PC-9 (cell line): Measurements from ENCODE around the gene TTI1. TPM values are rescaled to one million over a fixed set of nuclear protein-coding genes. Genes with fewer than 3 reads are reported as not detected.

Experiments
- BruUV-seq: library from RNA; stranded (reverse); fragments of 400-500 nt; replicated peaks from 2 replicates; lab custom pipeline; 2021; lab: Mats Ljungman, UMichigan
- CTCF ChIA-PET: fragments of 300-600 bp; sonication (Branson Sonifier 250); formaldehyde crosslinking; loops from one replicate; lab custom pipeline; 2022; ENCODE audit warnings: antibody characterized with exemption; lab: Charles Lee
- POLR2A ChIA-PET: fragments of 300-600 bp; sonication (Branson Sonifier 250); formaldehyde crosslinking; loops from one replicate; lab custom pipeline; 2022; ENCODE audit warnings: antibody characterized with exemption; ENCODE audit not compliant: unreplicated experiment; lab: Charles Lee
- DNase-seq, 2 experiments: peaks; one replicate each; pipeline versions ENCODE4 v3.0.0 to v3.0.0-alpha.2; 2015 to 2022; ENCODE audit warnings: mixed read lengths in 1 of 2
- H2AFZ ChIP-seq: fragments of 200-600 bp; sonication (generic); 2 replicates; pipeline ENCODE4 v1.8.1; 2017; ENCODE audit warnings: antibody characterized with exemption
- H3F3A ChIP-seq: fragments of 200-600 bp; sonication (generic); 2 replicates; pipeline ENCODE4 v1.8.1; 2017; ENCODE audit warnings: antibody characterized with exemption, mild to moderate bottlenecking, low read depth; ENCODE audit not compliant: insufficient read depth
- H3K27ac ChIP-seq: fragments of 200-600 bp; sonication (generic); 2 replicates; pipeline ENCODE4 v1.6.1; 2016; ENCODE audit warnings: mixed run types
- H3K27me3 ChIP-seq: fragments of 200-600 bp; sonication (generic); 2 replicates; pipeline ENCODE4 v1.6.1; 2016; ENCODE audit warnings: low read depth, mixed run types; ENCODE audit not compliant: insufficient read depth
- H3K36me3 ChIP-seq: fragments of 200-600 bp; sonication (generic); 2 replicates; pipeline ENCODE4 v1.6.1; 2016; ENCODE audit warnings: low read depth, mixed run types
- H3K4me1 ChIP-seq: fragments of 200-600 bp; sonication (generic); replicated peaks from 2 replicates; pipeline ENCODE4 v1.6.1; 2016; ENCODE audit warnings: mixed run types; ENCODE audit not compliant: insufficient read depth
- H3K4me2 ChIP-seq: fragments of 200-600 bp; sonication (generic); 2 replicates; pipeline ENCODE4 v1.6.1; 2017; ENCODE audit warnings: mixed run types
- H3K4me3 ChIP-seq: fragments of 200-600 bp; sonication (generic); 2 replicates; pipeline ENCODE4 v1.6.1; 2016; ENCODE audit warnings: mixed run types
- H3K79me2 ChIP-seq: fragments of 200-600 bp; sonication (generic); 2 replicates; pipeline ENCODE4 v1.6.1; 2017; ENCODE audit warnings: low read depth, mixed run types
- H3K9me2 ChIP-seq: fragments of 200-600 bp; sonication (generic); 2 replicates; pipeline ENCODE4 v1.8.1; 2017; ENCODE audit warnings: mild to moderate bottlenecking; ENCODE audit not compliant: insufficient read depth
- H3K9me3 ChIP-seq: fragments of 200-600 bp; sonication (generic); 2 replicates; pipeline ENCODE4 v1.8.1; 2016; ENCODE audit warnings: low read depth; ENCODE audit not compliant: insufficient read depth
- H4K20me1 ChIP-seq: fragments of 200-600 bp; sonication (generic); 2 replicates; pipeline ENCODE4 v1.8.1; 2017; ENCODE audit not compliant: insufficient read depth
- CTCF ChIP-seq: fragments of 200-600 bp; sonication (generic); conservative IDR thresholded peaks from 2 replicates; pipeline ENCODE4 v1.6.1; 2017; ENCODE audit warnings: mixed run types, antibody characterized with exemption, mild to moderate bottlenecking, moderate library complexity
- EZH2 ChIP-seq: fragments of 200-600 bp; sonication (generic); IDR thresholded peaks from 2 replicates; pipeline ENCODE4 v1.8.0; 2017; ENCODE audit warnings: antibody characterized with exemption, low read depth
- intact Hi-C: fragments of 100-400 bp; cut with micrococcal nuclease; formaldehyde crosslinking; loops from one replicate; pipeline ENCODE4 v1.10.0; 2022; ENCODE audit not compliant: unreplicated experiment
- total RNA-seq: library from RNA; stranded (reverse); gene quantifications from 2 replicates; pipeline ENCODE4 v1.2.3, GENCODE V29; 2021

Gene TTI1
- total RNA-seq, 1 experiment from 2014 or later, result 34.2 TPM

GRCh38 chr20:37938181-37938750 is 95.0 kb downstream of the TTI1 start:
- H4K20me1 ChIP-seq, result no peaks in the 10 kb centered on the region
- H3K79me2 ChIP-seq, result no peaks in the 10 kb centered on the region
- DNase-seq, result no peak
- no peak overlapping the region for H3K27ac ChIP-seq
- H3K4me2 ChIP-seq, result no peak overlapping the region
- H2AFZ ChIP-seq, result no peak overlapping the region
- no TSS peak for BruUV-seq
- no peak overlapping the region for H3K4me3 ChIP-seq
- peaks cover 5% of the 10 kb centered on the region; the same call in 1 of the 2 replicates for H3K27me3 ChIP-seq
- TF ChIP-seq CTCF (no peak), EZH2 (no peak)
- peaks cover 3% of the 10 kb centered on the region; the same call in 1 of the 2 replicates for H3K4me1 ChIP-seq
- intact Hi-C loops, result no loop called here
- no peaks in the 10 kb centered on the region for H3K36me3 ChIP-seq
- POLR2A ChIA-PET, result no interaction called here
- H3K9me3 ChIP-seq, result no peaks in the 10 kb centered on the region
- CTCF ChIA-PET, result no interaction called here
- H3K9me2 ChIP-seq, result no peaks in the 10 kb centered on the region
- H3F3A ChIP-seq, result no peaks in the 10 kb centered on the region

GRCh38 chr20:37937686-37938085 is 95.6 kb downstream of the TTI1 start:
- Histone ChIP-seq H3K79me2 (no peaks in the 10 kb centered on the region), H3K4me2 (no peak overlapping the region), H3K27ac (no peak overlapping the region), H3K4me3 (no peak overlapping the region), H3F3A (no peaks in the 10 kb centered on the region), H3K9me3 (no peaks in the 10 kb centered on the region), H3K9me2 (no peaks in the 10 kb centered on the region), H4K20me1 (no peaks in the 10 kb centered on the region), H2AFZ (no peak overlapping the region), H3K4me1 (peaks cover 8% of the 10 kb centered on the region; the same call in 1 of the 2 replicates), H3K36me3 (no peaks in the 10 kb centered on the region), H3K27me3 (peaks cover 5% of the 10 kb centered on the region; the same call in 1 of the 2 replicates)
- DNase-seq, result no peak
- TF ChIP-seq CTCF (no peak), EZH2 (no peak)
- POLR2A ChIA-PET, result no interaction called here
- CTCF ChIA-PET, result no interaction called here
- no TSS peak for BruUV-seq
- intact Hi-C loops, result no loop called here

- peaks cover 5% of the 10 kb centered on the region; the same call in 1 of the 2 replicates for H3K27me3 ChIP-seq
- no peak overlapping the region for H3K4me2 ChIP-seq
- no TSS peak for BruUV-seq
- H3K36me3 ChIP-seq, result no peaks in the 10 kb centered on the region
- no peaks in the 10 kb centered on the region for H3K9me3 ChIP-seq
- no peak overlapping the region for H3K4me3 ChIP-seq
- H3F3A ChIP-seq, result peaks cover 3% of the 10 kb centered on the region; the same call in 1 of the 2 replicates
- H4K20me1 ChIP-seq, result no peaks in the 10 kb centered on the region
- H3K4me1 ChIP-seq, result peaks cover 10% of the 10 kb centered on the region; the same call in 1 of the 2 replicates
- CTCF ChIA-PET, result no interaction called here
- DNase-seq, result no peak
- H3K27ac ChIP-seq, result no peak overlapping the region
- H3K79me2 ChIP-seq, result no peaks in the 10 kb centered on the region
- POLR2A ChIA-PET, result no interaction called here
- intact Hi-C loops, result no loop called here
- TF ChIP-seq CTCF (no peak), EZH2 (no peak)
- H3K9me2 ChIP-seq, result no peaks in the 10 kb centered on the region
- H2AFZ ChIP-seq, result no peak overlapping the region
Observed at GRCh38 chr20:37936451-37936850, 96.8 kb downstream of the TTI1 start.
